GM12801 (cell line): ENCODE data around the gene PWWP2B.

Experiments used
- CTCF ChIP-seq: IDR thresholded peaks from one replicate; pipeline ENCODE4 v1.5.1; 2011; ENCODE audit warnings: control low read depth; ENCODE audit not compliant: insufficient read length; ENCODE audit errors: extremely low read depth

PWWP2B gene

GRCh38 chr10:132353456-132354355 lies 43.3 kb upstream of the PWWP2B start:
- TF ChIP-seq CTCF, result no peak

DNA sequence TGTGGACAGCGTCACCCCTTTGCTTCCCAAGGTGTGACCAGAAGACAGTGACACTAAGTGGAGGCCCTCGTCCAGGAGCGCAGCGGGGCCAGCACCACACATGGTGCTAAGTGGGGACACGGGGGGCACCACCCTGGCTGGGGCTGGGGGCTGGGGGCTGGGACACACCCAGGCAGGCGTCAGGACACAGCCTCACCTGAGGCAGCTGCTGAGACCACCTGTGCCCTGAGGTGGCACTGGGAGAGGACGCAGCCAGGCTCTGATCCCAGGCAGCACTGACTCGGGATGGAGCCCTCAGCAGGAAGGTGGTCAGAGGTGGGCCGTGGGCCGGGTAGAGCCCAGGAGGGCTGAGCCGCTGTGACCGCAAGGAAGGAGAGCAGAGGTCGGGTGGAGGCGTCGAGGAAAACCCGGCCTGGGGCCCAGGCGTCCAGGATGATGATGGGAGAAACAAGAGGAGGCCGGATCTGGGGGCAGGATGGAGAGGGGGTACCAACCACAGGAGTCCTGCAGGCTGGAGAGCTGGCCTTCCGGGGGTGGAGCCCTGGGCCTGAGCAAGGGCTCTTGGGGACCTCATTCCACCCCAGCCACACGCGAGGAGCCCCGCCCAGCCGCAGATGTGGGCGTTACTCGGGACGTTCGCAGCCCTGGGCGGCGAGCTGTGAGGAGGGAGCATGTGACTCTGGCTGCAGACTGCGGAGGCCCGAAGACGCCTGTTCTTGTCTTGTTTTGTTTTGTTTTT lies 42.5 kb upstream of the PWWP2B start:
- no peak for TF ChIP-seq CTCF

DNA sequence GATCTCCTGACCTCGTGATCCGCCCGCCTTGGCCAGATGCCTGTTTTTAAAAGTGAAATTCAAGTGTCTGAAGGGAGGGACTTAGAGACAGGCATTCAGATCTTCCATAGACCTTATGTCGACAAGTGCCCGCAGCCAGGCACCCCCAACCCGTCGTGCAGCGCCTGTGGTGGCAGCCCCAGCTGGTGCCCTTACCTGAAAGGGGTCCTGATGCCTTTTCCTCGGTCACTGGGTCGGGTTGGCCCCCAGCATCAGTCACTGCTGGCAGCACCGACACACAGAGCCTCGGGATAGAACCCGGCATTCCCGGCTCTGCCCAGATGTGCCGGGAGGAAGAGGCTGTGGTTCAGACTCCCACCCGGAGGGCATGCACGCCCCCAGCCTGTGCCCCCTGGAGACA lies 41.7 kb upstream of the PWWP2B start:
- no peak for TF ChIP-seq CTCF

DNA sequence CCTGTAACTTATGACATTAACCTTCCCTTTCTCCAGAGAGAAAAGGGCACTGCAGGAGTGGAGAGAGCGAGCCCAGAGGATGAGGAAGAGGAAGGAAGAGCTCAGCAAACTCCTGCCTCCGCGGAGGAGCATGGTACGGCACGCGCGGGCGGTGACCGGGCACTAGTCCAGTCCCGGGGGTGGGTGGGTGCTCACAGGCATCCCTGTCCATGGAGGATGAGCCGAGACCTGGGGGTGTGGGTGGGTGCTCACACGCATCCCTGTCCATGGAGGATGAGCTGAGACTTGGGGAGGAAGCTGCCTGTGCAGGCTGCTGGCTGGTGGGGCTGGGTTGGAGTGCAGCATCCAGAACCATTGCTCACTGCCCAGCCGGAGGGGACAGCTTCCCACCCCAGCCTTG lies 41.2 kb upstream of the PWWP2B start:
- TF ChIP-seq CTCF, result no peak

GRCh38 chr10:132356621-132357195 lies 40.3 kb upstream of the PWWP2B start:
- TF ChIP-seq CTCF, result no peak

GRCh38 chr10:132357286-132358058 lies 39.5 kb upstream of the PWWP2B start:
- TF ChIP-seq CTCF, result no peak
